Fibroblast of lung (primary cell): Measurements from ENCODE around the gene PROX2. TPM values are rescaled to one million over a fixed set of nuclear protein-coding genes. Genes with fewer than 3 reads are reported as not detected.

Experiments used
- DNase-seq, 2 donors: peaks; one replicate each; pipeline versions ENCODE4 v3.0.0 to v3.0.0-alpha.2; 2010; ENCODE audit warnings: low read depth in 2 of 2
- H2AFZ ChIP-seq: 2 replicates; pipeline ENCODE4 v1.5.1; 2012; ENCODE audit warnings: low read length, control low read depth, inconsistent platforms
- H3K27ac ChIP-seq: 2 replicates; pipeline ENCODE4 v1.5.1; 2011; ENCODE audit warnings: low read length, control low read depth; ENCODE audit not compliant: insufficient read depth
- H3K27me3 ChIP-seq: 2 replicates; pipeline ENCODE4 v1.5.1; 2011; ENCODE audit warnings: mild to moderate bottlenecking, low read length; ENCODE audit not compliant: control insufficient read depth, insufficient read depth
- H3K36me3 ChIP-seq: 2 replicates; pipeline ENCODE4 v1.5.1; 2011; ENCODE audit warnings: low read length; ENCODE audit not compliant: control insufficient read depth, insufficient read depth
- H3K4me1 ChIP-seq: 2 replicates; pipeline ENCODE4 v1.5.1; 2011; ENCODE audit warnings: low read length; ENCODE audit not compliant: control insufficient read depth, insufficient read depth; ENCODE audit errors: extremely low read depth
- H3K4me2 ChIP-seq: 2 replicates; pipeline ENCODE4 v1.5.1; 2011; ENCODE audit warnings: low read length, control low read depth; ENCODE audit not compliant: insufficient read depth; ENCODE audit errors: extremely low read depth
- H3K4me3 ChIP-seq, 4 experiments: fragments of 200-600 bp in 1 of 4; sonication (generic) in 1 of 4; replicated peaks in 1 of 4; 2 replicates each; pipeline ENCODE4 v1.5.1; 2011 to 2016; ENCODE audit warnings: low read length in 4 of 4, low read depth in 3 of 4, mild to moderate bottlenecking in 3 of 4, control low read depth in 2 of 4, inconsistent platforms in 1 of 4, mixed read lengths in 1 of 4; ENCODE audit not compliant: insufficient read depth in 1 of 4; ENCODE audit errors: control extremely low read depth in 1 of 4
- H3K79me2 ChIP-seq: 2 replicates; pipeline ENCODE4 v1.5.1; 2012; ENCODE audit warnings: mild to moderate bottlenecking, low read length, inconsistent platforms; ENCODE audit not compliant: control insufficient read depth, insufficient read depth
- H3K9ac ChIP-seq: 2 replicates; pipeline ENCODE4 v1.5.1; 2011; ENCODE audit warnings: mild to moderate bottlenecking, low read length, control low read depth; ENCODE audit not compliant: insufficient read depth
- H3K9me3 ChIP-seq: 2 replicates; pipeline ENCODE4 v1.5.1; 2012; ENCODE audit warnings: low read depth, low read length; ENCODE audit not compliant: control insufficient read depth, insufficient read depth
- H4K20me1 ChIP-seq: 2 replicates; pipeline ENCODE4 v1.5.1; 2011; ENCODE audit warnings: low read length; ENCODE audit not compliant: control insufficient read depth, insufficient read depth; ENCODE audit errors: extremely low read depth
- EZH2 ChIP-seq: IDR thresholded peaks from 2 replicates; pipeline ENCODE4 v1.5.1; 2012; ENCODE audit warnings: low read length, control low read depth, mild to moderate bottlenecking; ENCODE audit errors: missing control alignments
- polyA plus RNA-seq, 2 donors: library from polyadenylated mRNA; depleted of rRNA in 1 of 2; stranded (reverse) in 1 of 2; unstranded in 1 of 2; fragments of >200 nt; gene quantifications; 2 replicates each; pipeline ENCODE4 v1.2.1, GENCODE V29; 2011 to 2012; ENCODE audit warnings: missing spikeins in 1 of 2
- total RNA-seq: library from RNA; depleted of rRNA; stranded (reverse); fragments of >200 nt; gene quantifications from 2 replicates; pipeline ENCODE4 v1.2.1, GENCODE V29; 2014
- TF ChIP-seq, protein P1 (sequence below), 2 donors: IDR thresholded peaks in 1 of 2; conservative IDR thresholded peaks in 1 of 2; 1 replicate in 1 of 2; 2 replicates in 1 of 2; pipeline ENCODE4 v1.5.1; 2011 to 2012; ENCODE audit warnings: low read length in 2 of 2, control low read depth in 1 of 2, inconsistent platforms in 1 of 2, low read depth in 1 of 2, mild to moderate bottlenecking in 1 of 2

Gene PROX2
- total and polyA plus RNA-seq, 2 donors (not counting 1 experiment from before 2014, with no cell fraction given) = 0.01 TPM; not detected in 1

DNA sequence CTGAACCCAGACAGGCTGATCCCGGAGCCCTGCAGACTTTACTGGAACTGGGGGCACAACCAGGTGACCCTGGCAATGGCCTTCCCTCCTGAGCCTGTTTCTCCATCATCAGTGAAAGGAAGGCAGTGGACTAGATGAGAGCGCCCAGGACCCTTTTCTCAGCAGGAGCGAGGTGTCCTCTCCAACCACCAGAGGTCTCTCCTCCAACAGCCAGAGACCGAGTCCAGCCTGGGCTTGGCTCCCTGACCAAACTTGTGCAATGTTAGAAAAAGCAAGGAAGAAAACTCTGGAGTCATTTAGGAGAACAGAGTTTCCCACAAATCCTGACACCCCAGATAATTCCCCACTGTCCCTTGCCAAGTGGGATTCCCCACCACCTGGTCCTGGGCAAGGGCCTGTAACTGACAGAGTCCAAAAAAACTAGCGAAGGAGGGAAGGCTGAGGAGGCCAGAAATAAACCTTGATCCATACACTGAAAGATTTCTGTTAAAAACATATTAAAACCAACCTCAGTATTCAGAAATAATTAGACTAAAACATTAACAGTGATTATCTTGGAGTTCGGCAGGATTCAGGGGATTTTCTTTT lies 38.1 kb upstream of the PROX2 start:
- TF ChIP-seq, protein P1, sequence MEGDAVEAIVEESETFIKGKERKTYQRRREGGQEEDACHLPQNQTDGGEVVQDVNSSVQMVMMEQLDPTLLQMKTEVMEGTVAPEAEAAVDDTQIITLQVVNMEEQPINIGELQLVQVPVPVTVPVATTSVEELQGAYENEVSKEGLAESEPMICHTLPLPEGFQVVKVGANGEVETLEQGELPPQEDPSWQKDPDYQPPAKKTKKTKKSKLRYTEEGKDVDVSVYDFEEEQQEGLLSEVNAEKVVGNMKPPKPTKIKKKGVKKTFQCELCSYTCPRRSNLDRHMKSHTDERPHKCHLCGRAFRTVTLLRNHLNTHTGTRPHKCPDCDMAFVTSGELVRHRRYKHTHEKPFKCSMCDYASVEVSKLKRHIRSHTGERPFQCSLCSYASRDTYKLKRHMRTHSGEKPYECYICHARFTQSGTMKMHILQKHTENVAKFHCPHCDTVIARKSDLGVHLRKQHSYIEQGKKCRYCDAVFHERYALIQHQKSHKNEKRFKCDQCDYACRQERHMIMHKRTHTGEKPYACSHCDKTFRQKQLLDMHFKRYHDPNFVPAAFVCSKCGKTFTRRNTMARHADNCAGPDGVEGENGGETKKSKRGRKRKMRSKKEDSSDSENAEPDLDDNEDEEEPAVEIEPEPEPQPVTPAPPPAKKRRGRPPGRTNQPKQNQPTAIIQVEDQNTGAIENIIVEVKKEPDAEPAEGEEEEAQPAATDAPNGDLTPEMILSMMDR (conservative IDR thresholded peaks at IDR 0.05 in 1 of 2, IDR thresholded peaks at IDR 0.05 in 1 of 2; ENCODE audit: low read depth in 1 of 2, low read length in 2 of 2) = peak; percentile 92 to 94
- no peak for TF ChIP-seq EZH2
- Histone ChIP-seq H3K4me2 (no peak overlapping the region), H3K27ac (no peak overlapping the region), H3K4me3 (no peak overlapping the region), H3K36me3 (no peaks in the 10 kb centered on the region), H3K27me3 (no peaks in the 10 kb centered on the region), H3K4me1 (peaks cover 6% of the 10 kb centered on the region), H3K79me2 (no peaks in the 10 kb centered on the region), H3K9me3 (no peaks in the 10 kb centered on the region), H4K20me1 (no peaks in the 10 kb centered on the region), H2AFZ (no peak overlapping the region), H3K9ac (no peak overlapping the region)
- peak; percentile 58 to 83 for DNase-seq

DNA sequence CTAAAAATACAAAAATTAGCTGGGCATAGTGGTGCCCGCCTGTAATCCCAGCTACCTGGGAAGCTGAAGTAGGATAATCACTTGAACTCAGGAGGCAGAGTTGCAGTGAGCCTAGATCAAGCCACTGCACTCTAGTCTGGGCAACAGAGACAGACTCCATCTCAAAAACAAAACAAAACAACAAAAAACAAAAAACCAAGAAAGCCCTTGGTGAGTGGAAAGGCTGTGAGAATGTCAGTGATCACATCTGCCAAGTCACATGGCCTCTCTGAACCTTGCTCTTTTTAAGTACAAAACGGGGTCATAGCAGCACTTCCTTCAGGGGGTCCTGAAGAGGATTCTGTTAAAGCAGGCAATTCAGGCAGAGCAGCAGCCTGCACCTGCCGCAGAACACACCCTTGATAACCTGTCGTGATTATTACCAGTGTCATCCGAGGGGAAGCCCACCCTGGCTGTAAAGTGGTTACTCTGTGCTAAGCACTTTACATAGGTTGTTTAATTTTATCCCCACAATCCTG lies 37.5 kb upstream of the PROX2 start:
- Histone ChIP-seq H3K27me3 (no peaks in the 10 kb centered on the region), H3K79me2 (no peaks in the 10 kb centered on the region), H3K9me3 (no peaks in the 10 kb centered on the region), H3K36me3 (no peaks in the 10 kb centered on the region), H4K20me1 (no peaks in the 10 kb centered on the region), H3K4me2 (no peak overlapping the region), H3K27ac (no peak overlapping the region), H3K9ac (no peak overlapping the region), H2AFZ (no peak overlapping the region), H3K4me3 (no peak overlapping the region), H3K4me1 (peaks cover 6% of the 10 kb centered on the region)
- TF ChIP-seq EZH2 = no peak
- TF ChIP-seq, protein P1 (conservative IDR thresholded peaks at IDR 0.05 in 1 of 2, IDR thresholded peaks at IDR 0.05 in 1 of 2; ENCODE audit: low read depth in 1 of 2, low read length in 2 of 2) = no peak
- no peak for DNase-seq

DNA sequence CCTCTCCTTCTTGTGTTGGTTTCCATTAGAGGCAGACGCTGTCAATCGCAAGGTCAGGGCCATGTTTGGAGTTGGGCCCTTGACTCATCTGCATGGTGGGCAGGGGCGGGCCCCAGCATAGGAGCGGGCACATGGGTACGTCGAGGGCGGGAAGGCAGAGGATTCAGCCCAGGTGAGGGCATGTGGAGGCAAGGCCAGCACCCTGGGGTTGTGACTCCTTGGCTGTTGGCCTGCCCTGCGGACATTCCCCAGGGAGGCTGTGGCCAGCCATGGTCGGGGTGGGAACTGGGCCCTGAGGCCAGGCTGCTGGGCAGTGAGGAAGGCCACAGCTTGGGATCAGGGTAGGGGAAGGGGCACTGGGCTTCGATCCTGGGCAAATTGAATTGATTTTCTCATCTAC lies 36.9 kb upstream of the PROX2 start:
- TF ChIP-seq, protein P1 (conservative IDR thresholded peaks at IDR 0.05 in 1 of 2, IDR thresholded peaks at IDR 0.05 in 1 of 2; ENCODE audit: low read depth in 1 of 2, low read length in 2 of 2) = no peak
- TF ChIP-seq EZH2 = no peak
- H3K4me3 ChIP-seq = no peak overlapping the region
- H3K27ac ChIP-seq = no peak overlapping the region
- DNase-seq = no peak
- H3K79me2 ChIP-seq = no peaks in the 10 kb centered on the region
- no peaks in the 10 kb centered on the region for H3K27me3 ChIP-seq
- H3K9ac ChIP-seq = no peak overlapping the region
- no peaks in the 10 kb centered on the region for H4K20me1 ChIP-seq
- no peak overlapping the region for H2AFZ ChIP-seq
- no peak overlapping the region for H3K4me2 ChIP-seq
- H3K4me1 ChIP-seq = peaks cover 6% of the 10 kb centered on the region
- H3K36me3 ChIP-seq = no peaks in the 10 kb centered on the region
- no peaks in the 10 kb centered on the region for H3K9me3 ChIP-seq
